SK-N-SH treated with all-trans-retinoic acid at 6 μM for 48 hours (cell line): Measurements from ENCODE around the gene BRD1.

Source experiments
- ARNTL ChIP-seq: fragments of 450-650 bp; formaldehyde crosslinking; IDR thresholded peaks from 2 replicates; pipeline ENCODE4 v1.5.0; 2020; ENCODE audit warnings: low read depth, mild to moderate bottlenecking, moderate library complexity, borderline replicate concordance
- ESRRG ChIP-seq: fragments of 250-450 bp; sonication (Bioruptor Pico); IDR thresholded peaks from 2 replicates; pipeline ENCODE4 v1.6.1; 2021; ENCODE audit warnings: mild to moderate bottlenecking
- GLIS3 ChIP-seq: fragments of 250-450 bp; sonication (Bioruptor Pico); IDR thresholded peaks from 2 replicates; pipeline ENCODE4 v1.5.0; 2020; ENCODE audit warnings: mild to moderate bottlenecking, moderate library complexity
- PATZ1 ChIP-seq: fragments of 250-450 bp; sonication (Bioruptor Pico); IDR thresholded peaks from 2 replicates; pipeline ENCODE4 v1.8.0; 2020; ENCODE audit warnings: mild to moderate bottlenecking, moderate library complexity, borderline replicate concordance
- PPARA ChIP-seq: fragments of 250-450 bp; sonication (Bioruptor Pico); IDR thresholded peaks from 2 replicates; pipeline ENCODE4 v1.5.0; 2020; ENCODE audit warnings: mild to moderate bottlenecking, borderline replicate concordance
- TCF4 ChIP-seq: fragments of 250-450 bp; sonication (Bioruptor Pico); IDR thresholded peaks from 2 replicates; pipeline ENCODE4 v1.8.0; 2021; ENCODE audit warnings: mild to moderate bottlenecking, moderate library complexity, borderline replicate concordance

- TF ChIP-seq PPARA (CRISPR knock-in tag) = no peak
- TF ChIP-seq ESRRG (CRISPR knock-in tag) = no peak
- TF ChIP-seq ARNTL = no peak
- no peak for TF ChIP-seq TCF4 (CRISPR knock-in tag)
- no peak for TF ChIP-seq GLIS3
- TF ChIP-seq PATZ1 = no peak
Measured at GRCh38 chr22:49789289-49790141, 38.2 kb downstream of the BRD1 start.
